ENCODE data around the gene SRPX2.

GRCh38 chrX:100687546-100687945 lies 43.5 kb downstream of the SRPX2 start:
- TF ChIP-seq, protein P1, sequence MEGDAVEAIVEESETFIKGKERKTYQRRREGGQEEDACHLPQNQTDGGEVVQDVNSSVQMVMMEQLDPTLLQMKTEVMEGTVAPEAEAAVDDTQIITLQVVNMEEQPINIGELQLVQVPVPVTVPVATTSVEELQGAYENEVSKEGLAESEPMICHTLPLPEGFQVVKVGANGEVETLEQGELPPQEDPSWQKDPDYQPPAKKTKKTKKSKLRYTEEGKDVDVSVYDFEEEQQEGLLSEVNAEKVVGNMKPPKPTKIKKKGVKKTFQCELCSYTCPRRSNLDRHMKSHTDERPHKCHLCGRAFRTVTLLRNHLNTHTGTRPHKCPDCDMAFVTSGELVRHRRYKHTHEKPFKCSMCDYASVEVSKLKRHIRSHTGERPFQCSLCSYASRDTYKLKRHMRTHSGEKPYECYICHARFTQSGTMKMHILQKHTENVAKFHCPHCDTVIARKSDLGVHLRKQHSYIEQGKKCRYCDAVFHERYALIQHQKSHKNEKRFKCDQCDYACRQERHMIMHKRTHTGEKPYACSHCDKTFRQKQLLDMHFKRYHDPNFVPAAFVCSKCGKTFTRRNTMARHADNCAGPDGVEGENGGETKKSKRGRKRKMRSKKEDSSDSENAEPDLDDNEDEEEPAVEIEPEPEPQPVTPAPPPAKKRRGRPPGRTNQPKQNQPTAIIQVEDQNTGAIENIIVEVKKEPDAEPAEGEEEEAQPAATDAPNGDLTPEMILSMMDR (IDR thresholded peaks at IDR 0.05), result no peak
- TF ChIP-seq MAX (IDR thresholded peaks at IDR 0.05; ENCODE audit: low read depth) (no peak), RFX5 (IDR thresholded peaks at IDR 0.05; ENCODE audit: low read length) (no peak), ELF1 (IDR thresholded peaks at IDR 0.05) (no peak), USF1 (IDR thresholded peaks at IDR 0.05; ENCODE audit: borderline replicate concordance, low read depth) (no peak), FOXM1 (IDR thresholded peaks at IDR 0.05; ENCODE audit: low read depth) (no peak)
